HAP-1 (cell line): ENCODE measurements around the gene PEDS1.

Experiments
- DNase-seq, 2 experiments: peaks; one replicate each; pipeline ENCODE4 v3.0.0-alpha.2; 2016 to 2020; ENCODE audit warnings: low spot score in 2 of 2
- H3K27me3 ChIP-seq: fragments of 250-450 bp; sonication (Bioruptor Pico); 2 replicates; pipeline ENCODE4 v1.5.1; 2020; ENCODE audit warnings: low read depth, mild to moderate bottlenecking, moderate library complexity
- H3K36me3 ChIP-seq: fragments of 250-450 bp; sonication (Bioruptor Pico); replicated peaks from 2 replicates; pipeline ENCODE4 v1.5.1; 2020; ENCODE audit warnings: mild to moderate bottlenecking
- H3K4me1 ChIP-seq: fragments of 250-450 bp; sonication (Bioruptor Pico); 2 replicates; pipeline ENCODE4 v1.5.1; 2020; ENCODE audit warnings: mild to moderate bottlenecking
- H3K4me3 ChIP-seq: fragments of 250-450 bp; sonication (Bioruptor Pico); 2 replicates; pipeline ENCODE4 v1.5.1; 2020; ENCODE audit warnings: mild to moderate bottlenecking, moderate library complexity
- H3K9me3 ChIP-seq: fragments of 250-450 bp; sonication (Bioruptor Pico); 2 replicates; pipeline ENCODE4 v1.5.1; 2020; ENCODE audit warnings: mild to moderate bottlenecking, moderate library complexity
- in situ Hi-C: fragments of 300-500 bp; cut with MboI; formaldehyde crosslinking; loops from 3 replicates; pipeline ENCODE4 v1.14.3; 2020; ENCODE audit warnings: low sequenced_read_pairs, inconsistent platforms, mixed read lengths

PEDS1 gene

DNA sequence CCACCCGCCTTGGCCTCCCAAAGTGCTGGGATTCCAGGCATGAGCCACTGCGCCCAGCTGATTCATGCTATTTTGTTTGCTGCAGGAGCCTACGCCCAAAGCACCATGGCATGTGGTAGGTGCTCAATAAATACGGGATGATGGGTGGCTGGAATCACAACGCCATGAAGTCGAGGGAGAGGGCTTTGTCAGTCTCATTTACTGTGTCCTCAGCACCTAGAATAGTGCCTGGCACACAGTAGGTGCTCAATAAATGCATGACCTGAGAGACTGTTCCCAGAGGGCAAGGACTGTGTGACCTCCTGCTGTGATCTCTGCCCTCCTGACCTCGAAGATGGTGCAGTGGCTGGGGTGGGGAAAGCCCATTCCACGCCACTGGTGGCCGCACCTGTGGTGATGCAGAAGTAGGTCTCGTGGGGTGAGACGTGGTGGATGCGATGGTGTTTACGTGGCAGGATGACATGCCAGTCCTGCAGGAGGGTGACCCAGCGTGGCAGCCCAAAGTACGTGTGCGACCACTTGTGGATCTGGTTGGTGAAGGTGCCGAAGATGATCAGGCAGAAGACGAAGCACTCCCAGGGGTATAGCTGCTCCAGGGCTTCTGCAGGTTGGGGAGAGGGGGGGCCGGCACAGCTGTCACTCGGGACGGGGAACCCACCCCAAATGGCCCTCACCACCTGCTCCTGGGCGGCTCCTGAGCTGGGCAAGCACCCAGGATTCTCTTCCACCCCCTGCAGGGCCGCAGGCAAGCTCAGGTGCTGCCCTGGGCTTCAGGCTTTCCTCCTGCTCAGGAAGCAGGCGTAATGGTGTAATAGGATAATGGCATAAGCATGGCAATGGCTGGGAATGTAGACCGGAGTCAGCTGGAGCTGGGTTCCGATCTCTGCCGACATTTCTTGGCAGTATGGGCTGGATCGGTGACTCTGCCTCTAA is 25.7 kb downstream of the PEDS1 start:
- in situ Hi-C loops, result no loop called here
- H3K4me3 ChIP-seq, result no peak overlapping the region
- no peak for DNase-seq
- no peaks in the 10 kb centered on the region for H3K27me3 ChIP-seq
- no peaks in the 10 kb centered on the region for H3K9me3 ChIP-seq
- no peaks in the 10 kb centered on the region for H3K4me1 ChIP-seq
- peaks cover 45% of the 10 kb centered on the region for H3K36me3 ChIP-seq

DNA sequence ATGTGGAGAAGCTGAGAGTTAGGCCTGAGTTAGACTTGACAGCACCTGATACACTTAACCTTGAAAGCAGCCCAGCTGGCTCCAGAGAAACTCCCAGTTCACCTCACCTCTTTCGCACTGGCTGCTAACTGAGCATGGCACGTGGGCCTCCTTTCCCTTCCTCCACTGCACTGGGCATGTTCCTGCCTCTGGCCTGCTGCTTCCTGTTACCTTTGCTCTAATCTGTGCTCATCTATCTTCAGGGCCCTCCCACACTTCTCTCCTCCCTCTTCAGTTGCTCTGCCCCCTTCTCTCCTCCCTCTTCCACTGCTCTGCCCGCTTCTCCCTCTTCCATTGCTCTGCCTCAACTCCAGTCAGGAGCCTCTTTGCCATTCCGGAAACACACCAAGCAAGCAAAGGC is 26.9 kb downstream of the PEDS1 start:
- H3K4me1 ChIP-seq, result no peaks in the 10 kb centered on the region
- DNase-seq, result no peak
- H3K27me3 ChIP-seq, result no peaks in the 10 kb centered on the region
- in situ Hi-C loops, result no loop called here
- H3K9me3 ChIP-seq, result no peaks in the 10 kb centered on the region
- no peak overlapping the region for H3K4me3 ChIP-seq
- H3K36me3 ChIP-seq, result peaks cover 45% of the 10 kb centered on the region

DNA sequence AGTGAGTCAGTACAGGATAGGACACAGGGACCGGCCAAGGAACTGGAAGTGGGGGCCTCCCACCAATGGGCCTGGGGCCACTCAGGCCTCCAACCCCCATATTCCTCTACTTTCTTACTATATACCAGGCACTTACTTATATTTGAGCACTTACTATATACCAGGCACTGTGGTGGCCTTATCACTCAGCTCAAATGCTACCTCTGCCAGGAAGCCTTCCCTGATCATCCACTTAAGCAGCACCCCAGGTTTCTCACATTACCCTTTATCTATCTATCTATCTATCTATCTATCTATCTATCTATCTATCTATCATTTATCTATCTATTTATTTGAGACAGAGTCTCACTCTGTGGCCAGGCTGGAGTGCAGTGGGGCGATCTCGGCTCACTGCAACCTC is 28.2 kb downstream of the PEDS1 start:
- in situ Hi-C loops, result no loop called here
- Histone ChIP-seq H3K4me3 (no peak overlapping the region), H3K4me1 (no peaks in the 10 kb centered on the region), H3K9me3 (no peaks in the 10 kb centered on the region), H3K36me3 (peaks cover 45% of the 10 kb centered on the region), H3K27me3 (no peaks in the 10 kb centered on the region)
- DNase-seq, result no peak

DNA sequence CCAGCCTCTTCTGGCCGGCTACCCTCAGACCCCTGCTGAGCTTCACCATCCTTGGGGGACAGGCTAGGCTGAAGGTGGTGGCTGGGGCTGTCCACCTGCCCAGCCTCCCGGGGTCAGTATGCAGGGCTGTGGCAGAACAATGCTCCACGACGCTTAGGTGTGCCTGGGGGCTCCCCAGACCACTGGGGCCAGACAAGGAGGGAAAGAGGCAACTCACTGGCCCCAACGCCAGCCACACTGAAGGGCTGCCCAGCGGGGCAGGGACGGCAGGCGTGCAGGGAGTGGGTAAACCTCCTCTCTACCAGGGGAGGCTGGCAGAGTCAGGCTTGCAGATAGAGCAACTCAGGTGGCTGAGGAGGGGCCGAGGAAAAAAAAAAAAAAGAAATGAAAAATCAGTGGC is 29.0 kb downstream of the PEDS1 start:
- Histone ChIP-seq H3K9me3 (no peaks in the 10 kb centered on the region), H3K4me3 (no peak overlapping the region), H3K4me1 (peaks cover 4% of the 10 kb centered on the region), H3K36me3 (peaks cover 39% of the 10 kb centered on the region), H3K27me3 (no peaks in the 10 kb centered on the region)
- in situ Hi-C loops, result no loop called here
- no peak for DNase-seq

DNA sequence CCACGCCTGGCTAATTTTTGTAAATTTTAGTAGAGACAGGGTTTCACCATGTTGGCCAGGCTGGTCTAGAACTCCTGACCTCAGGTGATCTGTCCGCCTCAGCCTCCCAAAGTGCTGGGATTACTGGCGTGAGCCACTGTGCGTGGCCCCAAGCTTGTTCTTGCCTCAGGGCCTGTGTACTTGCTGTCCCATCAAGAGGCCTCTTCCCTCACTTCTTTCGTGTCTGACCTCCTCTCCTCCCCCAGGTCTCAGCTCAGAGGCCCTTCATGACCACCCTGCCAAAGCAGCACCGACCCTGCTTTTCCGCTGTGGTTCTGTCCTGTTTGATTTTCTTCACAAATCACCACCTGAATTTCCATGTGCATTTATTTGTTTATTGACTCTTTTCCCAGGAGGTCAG is 30.1 kb downstream of the PEDS1 start:
- in situ Hi-C loops, result no loop called here
- H3K36me3 ChIP-seq, result peaks cover 28% of the 10 kb centered on the region

DNA sequence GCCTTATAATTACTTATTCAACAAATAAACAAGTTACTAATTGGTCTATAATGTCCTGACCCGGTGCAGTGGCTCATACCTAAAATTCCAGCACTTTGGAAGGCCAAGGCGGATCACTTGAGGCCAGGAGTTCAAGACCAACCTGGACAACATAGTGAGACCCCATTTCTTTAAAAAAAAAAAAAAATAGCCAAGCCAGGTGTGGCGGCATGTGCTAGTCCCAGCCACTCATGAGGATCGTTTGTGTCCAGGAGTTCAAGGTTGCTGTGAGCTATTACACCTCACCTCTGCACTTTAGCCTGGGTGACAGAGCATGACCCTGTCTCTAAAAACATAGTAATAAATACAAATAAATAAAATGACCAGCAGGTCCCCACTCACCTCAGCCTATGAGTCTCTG is 30.8 kb downstream of the PEDS1 start:
- H3K9me3 ChIP-seq, result no peaks in the 10 kb centered on the region
- H3K27me3 ChIP-seq, result no peaks in the 10 kb centered on the region
- H3K4me3 ChIP-seq, result no peak overlapping the region
- no peak for DNase-seq
- H3K36me3 ChIP-seq, result peaks cover 21% of the 10 kb centered on the region
- H3K4me1 ChIP-seq, result peaks cover 5% of the 10 kb centered on the region
- in situ Hi-C loops, result no loop called here

More for the DNA sequence above, 30.1 kb downstream of the PEDS1 start:
- Histone ChIP-seq H3K27me3 (no peaks in the 10 kb centered on the region), H3K4me1 (peaks cover 5% of the 10 kb centered on the region), H3K9me3 (no peaks in the 10 kb centered on the region), H3K4me3 (no peak overlapping the region)
- no peak for DNase-seq

DNA sequence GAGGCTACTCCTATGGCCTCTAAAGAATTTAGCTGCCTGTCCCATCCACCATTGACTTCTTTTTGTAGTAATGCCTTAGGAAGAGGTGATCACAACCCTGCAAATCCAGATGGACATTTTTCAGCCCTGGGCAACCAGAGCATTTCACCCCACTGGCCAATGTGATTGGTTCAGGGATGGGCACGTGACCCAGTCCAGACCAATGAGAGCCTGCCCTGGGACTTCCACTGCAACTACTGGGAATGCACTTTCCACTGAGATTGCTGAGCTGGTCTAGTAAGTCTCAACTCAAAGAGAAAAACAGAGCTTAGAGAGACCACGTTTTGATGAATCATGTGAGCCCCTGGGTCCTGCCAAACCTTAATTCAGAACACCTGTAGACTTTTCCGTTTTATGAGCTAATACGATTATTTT is 31.7 kb downstream of the PEDS1 start:
- DNase-seq, result peak in 1 of 2 experiments; percentile 36

DNA sequence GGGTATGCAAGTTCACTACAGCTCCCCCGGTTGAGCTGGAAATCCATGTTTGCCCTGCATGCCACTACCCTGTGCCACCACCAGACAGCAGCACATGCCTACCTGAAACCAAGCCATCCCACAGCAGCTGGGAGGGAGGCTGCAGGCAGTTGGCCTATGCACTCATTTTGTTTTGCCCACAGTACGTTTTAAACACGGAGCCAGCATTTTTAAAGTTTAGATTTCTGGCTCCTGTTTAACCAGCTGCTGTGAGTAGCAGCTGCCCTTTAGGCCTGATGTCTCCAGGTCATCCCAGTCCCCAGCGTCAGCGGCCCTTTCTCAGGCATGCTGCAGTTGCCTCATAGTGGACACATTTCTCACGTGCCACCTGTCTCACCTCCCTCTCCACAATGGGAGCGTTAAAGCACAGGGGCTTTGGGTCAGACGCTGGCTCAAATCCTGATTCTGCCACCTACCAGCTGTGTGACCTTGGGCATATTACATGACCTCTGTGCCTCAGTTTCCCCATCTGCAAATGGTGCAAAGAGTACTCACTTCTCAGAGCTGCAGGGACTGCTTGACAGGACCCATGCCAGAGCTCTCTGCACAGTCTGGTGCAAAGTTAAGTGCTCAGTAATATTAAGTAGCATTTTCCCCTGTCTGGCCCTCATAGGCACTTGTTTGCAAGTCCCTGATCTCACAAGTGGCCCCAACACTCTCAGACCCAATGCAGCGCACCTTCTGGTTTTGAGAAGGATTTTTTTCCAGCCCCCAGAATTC is 32.4 kb downstream of the PEDS1 start:
- in situ Hi-C loops, result no loop called here
- H3K36me3 ChIP-seq, result peaks cover 15% of the 10 kb centered on the region
- no peaks in the 10 kb centered on the region for H3K27me3 ChIP-seq
- no peak overlapping the region for H3K4me3 ChIP-seq
- H3K4me1 ChIP-seq, result peaks cover 7% of the 10 kb centered on the region
- peak in 1 of 2 experiments; percentile 63 for DNase-seq
- no peaks in the 10 kb centered on the region for H3K9me3 ChIP-seq

More for the DNA sequence above, 31.7 kb downstream of the PEDS1 start:
- in situ Hi-C loops, result no loop called here
- Histone ChIP-seq H3K27me3 (no peaks in the 10 kb centered on the region), H3K4me3 (no peak overlapping the region), H3K4me1 (peaks cover 5% of the 10 kb centered on the region), H3K36me3 (peaks cover 17% of the 10 kb centered on the region), H3K9me3 (no peaks in the 10 kb centered on the region)

DNA sequence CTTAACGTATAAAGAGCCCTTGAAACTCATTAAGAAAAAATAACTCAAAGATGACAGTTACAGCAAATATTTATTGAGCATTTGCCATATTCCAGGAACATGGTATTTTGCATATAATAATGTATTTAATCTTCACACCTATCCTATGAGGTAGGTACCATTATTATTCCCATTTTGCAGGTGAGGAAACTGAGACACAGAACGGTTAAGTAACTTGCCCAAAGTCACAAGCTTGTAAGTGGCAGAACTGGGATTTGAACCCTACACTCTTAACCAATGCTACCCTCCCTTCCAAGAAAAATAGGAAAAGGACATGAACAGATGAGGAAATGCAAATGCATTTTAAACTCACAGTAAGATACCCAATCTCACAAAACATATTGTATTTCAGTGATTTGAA is 35.3 kb downstream of the PEDS1 start:
- no peaks in the 10 kb centered on the region for H3K27me3 ChIP-seq
- H3K36me3 ChIP-seq, result no peaks in the 10 kb centered on the region
- in situ Hi-C loops, result loop anchor here (5.0 kb wide), 1 partner anchor 49 kb away; no protein-coding TSS in a partner anchor
- peaks cover 21% of the 10 kb centered on the region for H3K4me1 ChIP-seq
- H3K9me3 ChIP-seq, result no peaks in the 10 kb centered on the region
- DNase-seq, result no peak
- no peak overlapping the region for H3K4me3 ChIP-seq

DNA sequence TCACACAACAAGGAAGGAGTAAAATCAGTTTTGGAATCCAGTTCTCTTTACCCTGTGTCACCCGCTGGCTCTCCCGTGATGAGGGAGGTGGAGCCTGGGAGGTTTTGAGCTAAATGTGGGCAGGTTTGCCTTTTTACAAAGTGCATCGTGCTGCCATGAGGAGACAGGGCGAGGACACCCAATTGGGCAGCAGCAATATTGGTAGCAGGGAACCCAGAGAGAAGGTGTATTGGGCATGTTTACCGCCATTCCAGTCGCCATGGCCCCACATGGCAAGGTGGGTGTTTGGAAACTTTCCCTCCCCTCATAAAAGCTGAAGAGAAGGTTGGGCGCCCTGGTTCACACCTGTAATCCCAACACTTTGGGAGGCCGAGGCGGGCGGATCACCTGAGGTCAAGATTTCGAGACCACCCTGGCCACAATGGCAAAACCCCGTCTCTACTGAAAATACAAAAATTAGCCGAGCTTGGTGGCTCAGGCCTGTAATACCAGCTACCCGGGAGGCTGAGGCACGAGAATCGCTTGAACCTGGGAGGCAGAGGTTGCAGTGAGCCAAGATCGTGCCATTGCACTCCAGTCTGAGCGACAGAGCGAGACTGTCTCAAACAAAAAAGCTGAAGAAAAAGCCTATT is 37.0 kb downstream of the PEDS1 start:
- in situ Hi-C loops, result loop anchor here (5.0 kb wide), 1 partner anchor 51 kb away; no protein-coding TSS in a partner anchor
- Histone ChIP-seq H3K4me3 (peak overlapping the region; percentile 45), H3K27me3 (no peaks in the 10 kb centered on the region), H3K36me3 (peaks cover 3% of the 10 kb centered on the region; the same call in 1 of the 2 replicates), H3K9me3 (no peaks in the 10 kb centered on the region), H3K4me1 (peaks cover 25% of the 10 kb centered on the region)
- no peak for DNase-seq

DNA sequence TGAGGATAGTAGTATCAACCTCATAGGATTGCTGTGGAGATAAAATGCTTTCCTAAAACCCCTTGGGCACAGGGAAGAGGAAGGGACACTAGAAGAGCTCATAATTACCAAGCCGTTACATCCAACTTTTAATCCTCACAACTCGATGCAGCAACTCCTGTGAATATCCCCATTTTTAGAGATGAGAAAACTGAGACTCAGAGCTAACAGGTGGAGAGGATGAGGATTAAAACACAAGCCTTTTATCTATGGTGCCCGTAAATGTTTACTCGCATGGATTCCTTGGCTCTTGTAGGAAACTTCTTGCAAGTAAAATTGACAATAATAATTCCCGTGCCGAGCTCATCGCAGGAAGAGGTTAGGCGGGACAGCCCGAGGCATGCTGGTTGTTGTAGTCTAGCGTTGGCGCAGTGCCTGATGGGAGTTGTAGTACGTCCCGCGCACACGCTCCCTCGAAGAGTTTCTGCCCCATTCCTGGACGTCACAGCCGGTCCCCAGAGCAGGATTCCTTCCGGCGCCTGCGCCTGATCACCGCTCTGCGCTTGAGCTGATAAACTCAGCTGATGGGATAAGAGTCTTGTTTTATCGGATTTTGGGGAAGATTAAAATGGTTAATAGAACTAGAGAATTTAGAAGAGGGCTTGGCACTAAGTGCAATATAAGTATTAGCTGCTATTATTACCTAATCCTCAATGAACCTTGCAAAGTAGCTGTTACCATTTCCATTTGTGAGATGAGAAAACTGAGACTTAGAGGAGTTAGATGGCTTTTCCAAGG is 37.7 kb downstream of the PEDS1 start:
- peak; percentile 95 to 98 for DNase-seq
- in situ Hi-C loops, result loop anchor here (5.0 kb wide), 1 partner anchor 52 kb away; no protein-coding TSS in a partner anchor
- Histone ChIP-seq H3K9me3 (no peaks in the 10 kb centered on the region), H3K4me3 (peak overlapping the region; percentile 45), H3K27me3 (no peaks in the 10 kb centered on the region), H3K36me3 (peaks cover 6% of the 10 kb centered on the region; the same call in 1 of the 2 replicates), H3K4me1 (peaks cover 32% of the 10 kb centered on the region)

DNA sequence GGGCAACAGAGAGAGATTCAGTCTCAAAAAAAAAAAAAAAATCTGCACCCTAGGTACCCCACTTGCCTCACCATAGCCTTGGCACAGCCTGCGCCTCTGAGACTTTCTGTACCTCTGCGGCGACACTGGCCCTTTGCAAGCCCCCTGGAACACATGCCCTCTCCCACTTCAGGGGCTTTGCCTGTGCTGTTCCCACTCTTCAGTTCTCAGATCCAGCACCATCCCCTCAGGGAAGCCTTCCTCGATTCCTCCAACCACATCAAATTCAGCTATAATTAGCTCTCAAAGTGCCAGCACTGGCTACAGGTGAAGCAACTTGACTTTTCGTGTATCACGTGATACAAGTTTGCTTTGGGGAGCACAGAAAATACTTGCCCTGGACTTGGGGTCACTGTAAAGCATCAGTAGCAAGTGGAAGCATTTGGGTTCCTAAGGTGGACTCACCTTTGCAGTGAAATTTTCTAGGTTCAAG is 38.4 kb downstream of the PEDS1 start:
- Histone ChIP-seq H3K27me3 (no peaks in the 10 kb centered on the region), H3K9me3 (no peaks in the 10 kb centered on the region), H3K36me3 (peaks cover 6% of the 10 kb centered on the region; the same call in 1 of the 2 replicates), H3K4me1 (peaks cover 39% of the 10 kb centered on the region), H3K4me3 (peak overlapping the region; percentile 45)
- DNase-seq, result no peak
- in situ Hi-C loops, result loop anchor here (5.0 kb wide), 1 partner anchor 52 kb away; no protein-coding TSS in a partner anchor
